ENCODE data around the gene SGCG. TPM values are rescaled to one million over a fixed set of nuclear protein-coding genes. Genes with fewer than 3 reads are reported as not detected.
A peak's percentile ranks its signal among the peaks of the same experiment; 100 is the strongest.
"Not testable (repeated sequence)": the region's sequence is repeated elsewhere in the genome, so short reads cannot be mapped to it uniquely, and the experiment has no call there.

SGCG gene
- total and polyA plus RNA-seq, 3 experiments from 2014 or later = not detected

DNA sequence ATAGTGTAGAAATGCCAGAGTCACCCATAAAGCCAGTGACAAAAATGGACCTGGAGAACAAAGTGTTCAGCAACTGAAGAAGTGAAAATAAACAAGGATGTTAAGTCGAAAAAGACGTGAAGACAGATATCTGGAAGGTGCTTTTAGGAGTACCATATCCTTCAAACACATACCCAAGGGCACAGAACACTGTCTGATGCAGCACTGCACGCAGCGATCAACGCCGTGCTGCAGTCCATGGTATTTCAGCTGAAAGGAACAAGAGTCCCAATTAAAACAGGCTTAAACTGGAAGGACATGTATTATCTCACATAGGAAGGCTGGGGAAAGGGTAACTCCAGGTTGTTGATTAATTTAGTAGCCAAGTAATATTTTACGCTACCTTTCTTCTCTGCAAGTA, 108.2 kb downstream of the SGCG start:
- ChIA-PET CTCF (no interaction called here), POLR2A (no interaction called here)
- no peak overlapping the region for H3K27ac ChIP-seq (ENCODE audit: low read depth, low read length)
- no peaks in the 10 kb centered on the region for H3K27me3 ChIP-seq (ENCODE audit: insufficient read depth, low read length, poor library complexity, severe bottlenecking)
- no peaks in the 10 kb centered on the region for H3K4me1 ChIP-seq (ENCODE audit: insufficient read depth, low read length)
- H3K36me3 Mint-ChIP-seq = no peaks in the 10 kb centered on the region
- no peaks in the 10 kb centered on the region for H3K36me3 ChIP-seq (ENCODE audit: insufficient read depth, low read length)
- no peak overlapping the region for H3K4me3 Mint-ChIP-seq
- peaks cover 14 to 29% of the 10 kb centered on the region in 2 donors for H3K27me3 Mint-ChIP-seq
- DNase-seq = no peak
- peaks cover 0 to 1% (median 0%) of the 10 kb centered on the region in 5 donors for H3K9me3 Mint-ChIP-seq
- H3K4me1 Mint-ChIP-seq = no peaks in the 10 kb centered on the region
- peak overlapping the region in 1 of 8 donors; percentile 18 for H3K27ac Mint-ChIP-seq
- no peak overlapping the region for H3K4me3 ChIP-seq (ENCODE audit: low read length)
- no peaks in the 10 kb centered on the region for H3K9me3 ChIP-seq (ENCODE audit: low read length)

DNA sequence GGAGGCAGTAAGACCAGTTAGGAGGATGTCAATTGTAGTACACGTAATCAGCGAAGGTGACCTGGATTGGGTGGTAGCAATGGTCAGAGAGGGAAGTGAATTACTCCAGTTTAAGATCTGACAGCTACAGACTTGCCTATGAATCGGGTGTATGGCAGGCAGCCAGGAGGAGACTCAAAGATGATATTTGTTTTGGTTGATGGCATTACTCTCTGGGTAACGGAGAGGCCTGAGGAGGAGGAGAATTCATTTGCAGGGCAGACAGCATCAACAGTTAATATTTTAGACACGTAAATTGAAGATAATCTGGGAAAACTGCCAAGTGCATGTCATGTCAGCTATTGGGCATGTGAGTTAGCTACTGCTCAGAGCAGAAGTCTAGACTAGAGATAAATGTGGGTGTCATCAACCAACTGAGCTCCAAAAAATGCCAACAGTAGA, 109.2 kb downstream of the SGCG start:
- H3K36me3 Mint-ChIP-seq = no peaks in the 10 kb centered on the region
- H3K4me1 ChIP-seq (ENCODE audit: insufficient read depth, low read length) = no peaks in the 10 kb centered on the region
- H3K27me3 ChIP-seq (ENCODE audit: insufficient read depth, low read length, poor library complexity, severe bottlenecking) = no peaks in the 10 kb centered on the region
- no peaks in the 10 kb centered on the region for H3K36me3 ChIP-seq (ENCODE audit: insufficient read depth, low read length)
- H3K4me3 Mint-ChIP-seq = no peak overlapping the region
- ChIA-PET CTCF (interaction anchor here (0.9 kb wide), 1 partner anchor 40 kb away, joined by 3 read pairs; no protein-coding TSS in a partner anchor), POLR2A (no interaction called here)
- H3K4me1 Mint-ChIP-seq = no peaks in the 10 kb centered on the region
- no peak for DNase-seq
- H3K27me3 Mint-ChIP-seq = peaks cover 10 to 25% of the 10 kb centered on the region in 2 donors
- H3K27ac Mint-ChIP-seq = no peak overlapping the region
- no peak overlapping the region for H3K4me3 ChIP-seq (ENCODE audit: low read length)
- no peaks in the 10 kb centered on the region for H3K9me3 ChIP-seq (ENCODE audit: low read length)
- no peak overlapping the region for H3K27ac ChIP-seq (ENCODE audit: low read depth, low read length)
- peaks cover 0 to 1% (median 0%) of the 10 kb centered on the region in 5 donors for H3K9me3 Mint-ChIP-seq

DNA sequence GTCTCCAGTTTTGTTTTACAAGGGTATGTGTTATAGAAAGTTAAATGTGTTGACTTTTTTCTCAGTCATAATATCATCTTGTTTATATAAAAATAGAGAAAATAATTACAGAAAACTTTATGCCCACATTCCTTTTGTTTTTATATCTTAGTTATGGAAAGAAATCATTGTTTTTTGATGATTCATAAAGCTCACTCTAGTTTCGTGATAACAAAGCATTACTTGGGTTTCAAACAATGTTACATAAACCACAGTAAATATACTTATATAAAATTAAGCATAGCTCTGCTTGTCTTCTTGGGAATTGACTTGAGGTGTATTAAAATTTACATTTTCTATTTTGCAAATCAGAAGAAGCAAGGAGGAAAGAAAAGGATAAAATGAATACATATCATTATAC, 111.8 kb downstream of the SGCG start:
- ChIA-PET POLR2A (no interaction called here), CTCF (no interaction called here)
- Histone ChIP-seq H3K4me1 (ENCODE audit: insufficient read depth, low read length) (no peaks in the 10 kb centered on the region), H3K36me3 (ENCODE audit: insufficient read depth, low read length) (no peaks in the 10 kb centered on the region), H3K27ac (ENCODE audit: low read depth, low read length) (no peak overlapping the region), H3K9me3 (ENCODE audit: low read length) (no peaks in the 10 kb centered on the region), H3K27me3 (ENCODE audit: insufficient read depth, low read length, poor library complexity, severe bottlenecking) (no peaks in the 10 kb centered on the region), H3K4me3 (ENCODE audit: low read length) (no peak overlapping the region)
- Mint-ChIP-seq H3K4me3 (no peak overlapping the region), H3K4me1 (no peaks in the 10 kb centered on the region), H3K27ac (no peak overlapping the region), H3K9me3 (no peaks in the 10 kb centered on the region), H3K36me3 (no peaks in the 10 kb centered on the region), H3K27me3 (peaks cover 5 to 8% of the 10 kb centered on the region in 2 donors)
- DNase-seq = no peak

DNA sequence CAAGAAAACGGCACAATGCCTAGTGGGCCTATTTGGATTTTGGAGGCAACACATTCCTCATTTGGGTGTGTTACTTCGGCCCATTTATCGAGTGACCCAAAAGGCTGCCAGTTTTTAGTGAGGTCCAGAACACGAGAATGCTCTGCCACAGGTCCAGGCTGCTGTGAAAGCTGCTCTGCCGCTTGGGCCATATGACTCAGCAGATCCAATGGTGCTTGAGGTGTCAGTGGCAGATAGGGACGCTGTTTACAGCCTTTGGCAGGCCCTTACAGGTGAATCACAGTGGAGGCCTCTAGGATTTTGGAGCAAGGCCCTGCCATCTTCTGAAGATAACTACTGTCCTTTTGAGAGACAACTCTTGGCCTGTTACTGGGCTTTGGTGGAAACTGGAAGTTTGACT, 134.1 kb downstream of the SGCG start:
- DNase-seq; H3K9me3 ChIP-seq (ENCODE audit: low read length); H3K36me3 ChIP-seq (ENCODE audit: insufficient read depth, low read length); H3K27ac Mint-ChIP-seq; H3K4me1 ChIP-seq (ENCODE audit: insufficient read depth, low read length); H3K27ac ChIP-seq (ENCODE audit: low read depth, low read length); CTCF ChIA-PET; H3K9me3 Mint-ChIP-seq; POLR2A ChIA-PET; H3K4me3 ChIP-seq (ENCODE audit: low read length); H3K27me3 Mint-ChIP-seq; H3K27me3 ChIP-seq (ENCODE audit: insufficient read depth, low read length, poor library complexity, severe bottlenecking); H3K4me3 Mint-ChIP-seq: not testable (repeated sequence)
- Mint-ChIP-seq H3K36me3 (peaks cover 4 to 23% (median 12%) of the 10 kb centered on the region in 3 donors), H3K4me1 (peaks cover 6 to 13% (median 7%) of the 10 kb centered on the region in 3 donors)

DNA sequence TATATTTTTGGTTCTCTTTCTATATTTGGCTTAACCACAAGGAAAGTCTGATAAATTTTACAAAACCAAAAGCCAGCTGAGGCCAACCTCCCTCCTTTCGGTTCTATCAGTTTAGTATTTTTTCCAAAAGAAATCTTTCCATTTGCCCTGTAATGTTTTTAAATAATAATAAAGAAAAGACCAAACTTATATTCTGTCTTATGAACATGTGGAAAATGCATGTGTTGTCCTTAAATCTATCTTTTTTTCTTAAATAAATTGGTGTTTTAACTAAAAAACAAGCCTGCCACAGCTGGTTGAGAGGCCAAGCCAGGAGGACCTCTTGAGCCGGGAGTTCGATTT, 139.1 kb downstream of the SGCG start:
- Histone ChIP-seq H3K36me3 (ENCODE audit: insufficient read depth, low read length) (no peaks in the 10 kb centered on the region), H3K27me3 (ENCODE audit: insufficient read depth, low read length, poor library complexity, severe bottlenecking) (no peaks in the 10 kb centered on the region), H3K4me3 (ENCODE audit: low read length) (no peak overlapping the region), H3K4me1 (ENCODE audit: insufficient read depth, low read length) (peaks cover 9% of the 10 kb centered on the region), H3K9me3 (ENCODE audit: low read length) (no peaks in the 10 kb centered on the region), H3K27ac (ENCODE audit: low read depth, low read length) (no peak overlapping the region)
- peak overlapping the region in 1 of 8 donors; percentile 58 for H3K27ac Mint-ChIP-seq
- DNase-seq = no peak
- no peaks in the 10 kb centered on the region for H3K27me3 Mint-ChIP-seq
- H3K36me3 Mint-ChIP-seq = peaks cover 0 to 4% (median 4%) of the 10 kb centered on the region in 3 donors
- peaks cover 0 to 1% (median 0%) of the 10 kb centered on the region in 5 donors for H3K9me3 Mint-ChIP-seq
- CTCF ChIA-PET = interaction anchor here (1.1 kb wide), 1 partner anchor 13 kb away, joined by 3 read pairs; no protein-coding TSS in a partner anchor
- H3K4me3 Mint-ChIP-seq = peak overlapping the region in 5 of 7 donors; percentile 14 to 43 (median 38)
- peaks cover 24 to 44% (median 33%) of the 10 kb centered on the region in 3 donors for H3K4me1 Mint-ChIP-seq
- POLR2A ChIA-PET = no interaction called here

DNA sequence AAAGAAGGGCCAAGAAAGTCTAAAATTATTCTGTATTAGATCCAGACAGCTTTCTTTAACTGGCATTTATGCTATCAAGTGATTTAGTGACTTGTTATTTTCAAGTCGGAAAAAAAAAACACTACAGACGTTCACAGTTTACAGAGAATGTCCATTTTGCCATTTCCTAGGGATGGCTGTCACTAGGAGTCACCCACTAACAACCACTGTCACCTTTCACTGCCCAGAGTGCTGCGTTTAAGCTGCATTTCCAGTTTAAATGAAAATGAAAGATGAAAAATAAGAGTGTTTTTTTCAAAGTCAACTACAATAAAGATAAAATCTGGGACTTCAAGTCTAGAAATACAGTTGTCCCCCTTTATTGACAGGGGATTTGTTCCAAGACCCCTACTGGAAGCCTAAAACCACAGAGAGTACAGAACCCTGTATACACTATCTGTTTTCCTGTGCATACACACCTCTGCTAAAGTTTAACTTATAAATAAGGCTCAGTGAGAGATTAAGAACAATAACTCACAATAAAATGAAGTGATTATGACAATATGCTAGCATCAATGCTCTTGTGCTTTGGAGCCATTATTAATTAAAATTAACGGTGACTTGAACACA, 140.3 kb downstream of the SGCG start:
- no peaks in the 10 kb centered on the region for H3K27me3 ChIP-seq (ENCODE audit: insufficient read depth, low read length, poor library complexity, severe bottlenecking)
- ChIA-PET POLR2A (interaction anchor here (0.8 kb wide), 1 partner anchor 55 kb away, joined by 3 read pairs; no protein-coding TSS in a partner anchor), CTCF (no interaction called here)
- Mint-ChIP-seq H3K27me3 (no peaks in the 10 kb centered on the region), H3K4me3 (peak overlapping the region; percentile 89 to 99 (median 95)), H3K27ac (peak overlapping the region; percentile 81 to 98 (median 96)), H3K36me3 (peaks cover 0 to 4% (median 0%) of the 10 kb centered on the region in 3 donors), H3K4me1 (peaks cover 24 to 44% (median 33%) of the 10 kb centered on the region in 3 donors), H3K9me3 (peaks cover 0 to 1% (median 0%) of the 10 kb centered on the region in 5 donors)
- H3K9me3 ChIP-seq (ENCODE audit: low read length) = no peaks in the 10 kb centered on the region
- H3K36me3 ChIP-seq (ENCODE audit: insufficient read depth, low read length) = no peaks in the 10 kb centered on the region
- peak overlapping the region; percentile 53 for H3K4me3 ChIP-seq (ENCODE audit: low read length)
- no peak for DNase-seq
- H3K4me1 ChIP-seq (ENCODE audit: insufficient read depth, low read length) = peaks cover 9% of the 10 kb centered on the region
- peak overlapping the region; percentile 51 for H3K27ac ChIP-seq (ENCODE audit: low read depth, low read length)

DNA sequence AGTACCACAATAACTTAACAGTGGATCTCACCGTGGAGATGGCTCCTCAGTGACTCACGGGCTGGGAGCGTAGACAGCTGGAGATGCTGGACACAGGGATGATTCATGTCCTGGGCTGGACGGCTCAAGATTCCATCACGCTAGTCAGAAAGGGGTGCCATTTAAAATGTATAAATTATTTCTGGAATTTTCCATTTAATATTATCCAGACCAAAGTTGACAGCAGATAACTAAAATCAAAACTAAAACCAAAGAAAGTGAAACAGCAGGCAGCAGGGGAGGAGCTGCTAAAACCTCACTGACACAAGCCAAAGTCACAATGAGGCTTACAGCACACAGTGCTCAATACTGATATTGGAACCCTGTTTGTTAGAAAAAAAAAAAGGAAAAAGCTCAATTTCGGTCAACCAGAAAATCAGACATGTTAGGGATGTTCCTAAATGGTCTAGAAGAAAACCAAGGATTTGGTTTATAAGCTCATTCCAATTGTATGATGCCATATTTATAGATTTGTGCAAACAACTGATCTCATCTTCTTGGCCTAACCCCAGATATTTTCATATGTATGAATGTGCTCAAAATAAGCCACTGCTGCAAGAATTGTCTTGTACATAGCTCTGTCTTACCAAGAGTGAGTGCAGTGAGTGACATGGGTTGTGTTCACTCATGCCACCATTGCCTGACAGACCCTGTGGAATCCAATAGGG, 140.9 kb downstream of the SGCG start:
- Mint-ChIP-seq H3K27me3 (no peaks in the 10 kb centered on the region), H3K4me1 (peaks cover 24 to 44% (median 33%) of the 10 kb centered on the region in 3 donors), H3K27ac (peak overlapping the region; percentile 81 to 98 (median 96)), H3K9me3 (peaks cover 0 to 1% (median 0%) of the 10 kb centered on the region in 5 donors), H3K36me3 (peaks cover 0 to 4% (median 0%) of the 10 kb centered on the region in 3 donors), H3K4me3 (peak overlapping the region; percentile 89 to 99 (median 95))
- DNase-seq = peak in 1 of 5 donors; percentile 6
- H3K4me3 ChIP-seq (ENCODE audit: low read length) = peak overlapping the region; percentile 53
- H3K36me3 ChIP-seq (ENCODE audit: insufficient read depth, low read length) = no peaks in the 10 kb centered on the region
- H3K27me3 ChIP-seq (ENCODE audit: insufficient read depth, low read length, poor library complexity, severe bottlenecking) = no peaks in the 10 kb centered on the region
- H3K27ac ChIP-seq (ENCODE audit: low read depth, low read length) = peak overlapping the region; percentile 51
- POLR2A ChIA-PET = interaction anchor here (0.6 to 0.8 kb wide), 2 partner anchors 54 to 101 kb away, joined by 3 to 6 read pairs; no protein-coding TSS in a partner anchor
- CTCF ChIA-PET = no interaction called here
- no peaks in the 10 kb centered on the region for H3K9me3 ChIP-seq (ENCODE audit: low read length)
- H3K4me1 ChIP-seq (ENCODE audit: insufficient read depth, low read length) = peaks cover 9% of the 10 kb centered on the region

All from CD8-positive, alpha-beta memory T cell (primary cell).